Left forelimb (tissue), 1 donor: ENCODE measurements around the gene CLASRP.
"Not testable (repeated sequence)": the region's sequence is repeated elsewhere in the genome, so short reads cannot be mapped to it uniquely, and the experiment has no call there.

ENCODE experiments used
- DNase-seq: peaks from one replicate; pipeline ENCODE4 v3.0.0-alpha.2; 2018; ENCODE audit warnings: low spot score

The CLASRP gene

GRCh38 chr19:45103508-45104319 is 64.9 kb downstream of the CLASRP start:
- no peak for DNase-seq

- DNase-seq, result no peak
These were observed 66.0 kb downstream of the CLASRP start for GRCh38 chr19:45104658-45105349.

GRCh38 chr19:45106363-45106762 is 67.5 kb downstream of the CLASRP start:
- DNase-seq, result not testable (repeated sequence)

GRCh38 chr19:45107621-45108150 is 68.8 kb downstream of the CLASRP start:
- DNase-seq, result no peak

- DNase-seq, result no peak
These were observed 72.0 kb downstream of the CLASRP start for GRCh38 chr19:45110851-45111266.

GRCh38 chr19:45112111-45112827 is 73.4 kb downstream of the CLASRP start:
- DNase-seq, result no peak

- DNase-seq, result no peak
These were observed 74.8 kb downstream of the CLASRP start for GRCh38 chr19:45113628-45114027.

GRCh38 chr19:45114116-45114515 is 75.3 kb downstream of the CLASRP start:
- no peak for DNase-seq

GRCh38 chr19:45115809-45116615 is 77.2 kb downstream of the CLASRP start:
- no peak for DNase-seq

GRCh38 chr19:45117167-45117594 is 78.3 kb downstream of the CLASRP start:
- DNase-seq, result no peak

- no peak for DNase-seq
These were observed 78.8 kb downstream of the CLASRP start for GRCh38 chr19:45117671-45118070.

- DNase-seq, result no peak
These were observed 79.3 kb downstream of the CLASRP start for GRCh38 chr19:45118106-45118505.

- not testable (repeated sequence) for DNase-seq
These were observed 79.9 kb downstream of the CLASRP start for GRCh38 chr19:45118591-45119355.

GRCh38 chr19:45119582-45119981 is 80.7 kb downstream of the CLASRP start:
- no peak for DNase-seq
